ENCODE data around the gene HCK.

DNA sequence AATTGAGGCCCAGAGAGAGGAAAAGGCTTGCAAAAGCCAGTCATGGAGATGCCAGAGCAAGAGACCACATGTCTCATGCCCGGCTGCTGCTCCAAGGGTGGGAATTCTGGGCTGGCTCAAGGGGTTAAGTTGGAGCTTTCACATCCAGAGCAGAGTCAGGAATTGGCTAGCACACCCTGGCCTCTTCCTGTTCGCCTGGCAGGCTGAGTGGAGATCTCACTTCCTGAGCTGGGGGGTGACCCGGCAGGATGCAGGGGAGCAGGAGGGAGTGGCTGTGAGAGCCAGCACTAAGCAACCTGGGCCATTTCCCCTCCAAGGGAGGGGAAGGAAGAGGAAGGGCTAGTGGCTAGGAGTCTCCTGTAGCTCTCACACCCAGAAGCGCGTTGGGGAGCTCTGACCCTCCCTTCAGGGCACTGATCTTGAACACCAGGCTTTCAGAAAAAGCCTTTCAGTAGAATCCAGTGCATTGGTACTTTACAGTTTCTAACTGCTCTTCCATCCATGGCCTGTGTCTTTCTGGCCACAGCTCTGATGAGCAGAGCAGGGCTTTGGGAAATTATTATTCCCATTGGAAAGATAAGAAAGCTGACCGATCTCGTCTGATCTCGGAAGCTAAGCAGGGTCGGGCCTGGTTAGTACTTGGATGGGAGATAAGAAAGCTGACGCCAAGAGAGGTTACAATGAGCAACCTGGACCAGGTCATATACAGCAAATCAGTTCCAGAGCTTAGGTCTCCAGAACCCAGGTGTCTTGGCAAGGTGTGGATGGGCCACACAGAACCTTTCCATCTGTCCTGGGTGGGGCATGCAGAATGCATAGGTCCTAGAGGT, 44.0 kb upstream of the HCK start:
- TF ChIP-seq POLR2AphosphoS5 (IDR thresholded peaks at IDR 0.05; ENCODE audit: borderline replicate concordance, low read depth, low read length), result no peak
- TF ChIP-seq FOXP2 (optimal IDR thresholded peaks at IDR 0.05; ENCODE audit: control extremely low read depth, extremely low read length, insufficient read depth), result no peak
- TF ChIP-seq EZH2 (IDR thresholded peaks at IDR 0.05), result no peak
